ENCODE data around the gene SKA2.
"Not testable (repeated sequence)": the region's sequence is repeated elsewhere in the genome, so short reads cannot be mapped to it uniquely, and the experiment has no call there.

Gene SKA2

DNA sequence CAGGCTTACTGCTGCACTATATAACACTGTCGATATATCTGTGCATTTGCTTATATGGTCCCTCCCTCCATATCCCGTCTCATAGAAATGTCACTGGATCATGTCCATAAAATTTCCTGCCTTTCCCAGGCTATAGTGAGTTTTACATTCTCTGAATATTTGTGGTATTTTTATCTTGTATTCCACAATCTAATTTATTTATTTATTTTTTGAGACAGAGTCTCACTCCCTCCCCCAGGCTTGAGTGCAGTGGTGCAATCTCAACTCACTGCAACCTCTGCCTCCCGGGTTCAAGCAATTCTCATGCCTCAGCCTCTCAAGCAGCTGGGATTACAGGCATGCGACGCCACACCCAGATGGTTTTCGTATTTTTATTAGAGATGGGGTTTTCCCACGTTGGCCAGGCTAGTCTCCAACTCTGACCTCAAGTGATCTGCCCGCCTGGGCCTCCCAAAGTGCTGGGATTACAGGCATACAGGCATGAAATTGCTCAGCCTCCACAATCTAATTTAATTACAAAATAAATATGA lies 61.2 kb downstream of the SKA2 start:
- DNase-seq = no peak

DNA sequence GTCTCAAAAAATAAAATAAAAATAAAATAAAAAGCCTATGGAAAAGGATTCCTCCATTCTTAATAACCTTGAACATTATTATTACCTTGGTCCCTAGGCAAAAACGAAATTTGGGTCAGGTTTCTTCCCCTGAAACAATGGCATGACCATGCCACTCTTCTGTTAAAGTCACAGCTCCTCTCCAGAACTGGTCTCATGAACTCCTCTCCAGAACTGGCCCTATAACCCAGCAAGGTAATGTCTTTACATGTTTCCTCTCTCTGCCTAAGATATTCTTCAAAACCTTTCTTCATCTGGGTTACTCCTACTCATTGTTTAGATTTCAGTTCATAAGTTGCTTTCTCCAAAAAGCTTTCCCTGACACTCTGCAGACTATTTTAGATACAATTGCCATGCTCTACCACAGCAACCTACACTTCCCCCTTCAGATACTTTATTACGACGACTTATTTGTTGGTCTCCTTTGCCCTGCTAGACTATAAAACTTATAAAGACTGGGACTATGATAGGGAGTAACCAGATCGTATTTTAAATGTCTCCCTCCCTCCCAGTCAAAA lies 61.8 kb downstream of the SKA2 start:
- no peak for DNase-seq

DNA sequence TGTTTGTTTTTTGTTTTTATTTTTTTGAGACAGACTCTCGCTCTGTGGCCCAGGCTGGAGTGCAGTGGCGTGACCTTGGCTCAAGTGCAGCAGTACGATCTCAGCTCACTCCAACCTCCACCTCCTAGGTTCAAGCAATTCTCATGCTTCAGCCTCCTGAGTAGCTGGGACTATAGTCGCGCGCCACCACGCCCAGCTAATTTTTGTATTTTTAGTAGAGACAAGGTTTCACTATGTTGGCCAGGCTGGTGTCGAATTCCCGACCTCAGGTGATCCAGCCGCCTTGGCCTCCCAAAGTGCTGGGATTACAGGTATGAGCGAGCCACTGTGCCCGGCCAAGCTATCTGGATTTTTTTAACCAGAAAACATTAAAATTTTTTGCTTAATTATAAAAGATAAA lies 64.4 kb downstream of the SKA2 start:
- DNase-seq = not testable (repeated sequence)

DNA sequence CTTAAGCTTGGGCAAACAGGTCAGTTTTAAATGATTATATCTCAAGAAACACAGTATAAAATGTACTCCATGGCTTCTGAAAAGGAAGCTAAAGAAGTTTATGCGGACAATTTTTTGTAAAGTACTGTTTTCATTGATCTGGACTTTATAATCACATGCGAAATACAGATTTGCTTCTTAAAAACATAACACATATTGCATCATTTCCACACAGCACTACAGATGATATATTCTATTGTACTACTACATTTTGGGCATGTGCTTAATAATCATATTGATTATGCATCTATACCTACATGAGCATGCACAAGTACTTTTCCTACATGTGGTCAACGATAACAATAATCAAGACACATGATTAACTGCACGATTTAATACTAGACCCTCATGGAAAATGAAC lies 70.8 kb downstream of the SKA2 start:
- DNase-seq = no peak

DNA sequence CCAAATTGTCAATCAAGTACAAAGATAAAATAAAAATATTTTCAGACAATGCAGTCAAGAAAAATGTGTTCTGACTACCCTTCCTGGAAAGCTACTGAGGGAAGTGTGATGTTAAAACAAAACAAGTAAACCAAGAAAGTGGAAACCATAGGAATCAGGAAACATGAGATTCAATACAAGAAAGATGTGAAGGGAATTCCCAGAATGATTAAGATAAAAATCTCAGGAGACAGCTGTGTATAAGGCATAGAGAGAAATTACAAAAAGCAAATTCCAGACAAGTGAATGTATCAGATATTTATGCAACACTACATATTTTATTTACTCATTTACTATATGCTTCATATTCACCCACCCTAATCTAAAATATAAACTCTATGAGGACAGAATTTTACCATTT lies 80.5 kb downstream of the SKA2 start:
- DNase-seq = no peak

DNA sequence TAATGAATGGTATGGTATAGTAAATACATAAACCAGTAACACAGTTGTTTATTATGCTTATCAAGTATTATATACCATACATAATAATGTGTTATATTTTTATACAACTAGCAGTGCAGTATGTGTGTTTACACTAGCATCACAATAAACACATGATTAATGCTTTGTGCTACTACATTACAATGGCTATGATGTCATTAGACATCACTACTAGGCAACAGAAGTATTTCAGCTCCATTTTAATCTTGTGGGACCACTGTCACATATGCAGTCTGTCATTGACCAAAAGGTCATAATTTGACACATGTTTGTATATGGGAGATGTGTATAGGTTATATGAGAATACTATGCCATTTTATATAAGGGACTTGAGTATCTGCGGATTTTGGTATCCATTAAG lies 81.0 kb downstream of the SKA2 start:
- no peak for DNase-seq

DNA sequence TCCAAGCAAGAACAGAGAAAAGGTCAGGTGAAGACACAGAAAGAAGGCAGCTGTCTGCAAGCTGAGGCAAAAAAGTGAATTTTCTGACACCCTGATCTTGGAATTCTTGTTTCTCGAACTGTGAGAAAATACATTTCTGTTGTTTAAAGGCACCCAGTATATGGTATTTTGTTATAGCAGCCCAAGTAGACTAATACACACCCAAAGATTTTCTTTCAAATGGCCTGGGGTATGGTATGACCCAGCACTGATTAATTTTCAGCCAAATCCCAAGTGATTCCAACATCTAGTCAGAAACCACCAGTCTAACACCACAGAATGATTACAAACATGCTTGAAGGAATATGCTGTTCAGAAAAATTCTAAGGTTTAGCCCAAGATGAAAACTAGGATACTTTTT lies 85.1 kb downstream of the SKA2 start:
- no peak for DNase-seq

DNA sequence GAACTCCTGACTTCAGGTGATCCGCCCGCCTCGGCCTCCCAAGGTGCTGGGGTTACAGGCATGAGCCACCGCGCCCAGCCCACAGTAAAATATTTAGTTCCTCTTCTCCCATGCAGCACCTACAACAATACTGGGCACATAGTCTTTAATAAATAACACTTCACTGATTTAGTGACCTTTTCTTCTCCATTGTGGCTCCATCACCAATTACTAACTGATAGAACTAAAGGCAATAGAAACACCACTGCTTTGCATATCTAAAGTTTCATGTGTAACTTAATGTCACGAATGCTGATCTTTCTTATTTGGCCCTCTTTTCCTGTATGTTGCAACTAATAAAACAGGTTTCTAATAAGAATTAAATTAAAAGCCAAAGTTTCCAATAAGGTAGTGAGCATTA lies 87.2 kb downstream of the SKA2 start:
- DNase-seq = no peak

DNA sequence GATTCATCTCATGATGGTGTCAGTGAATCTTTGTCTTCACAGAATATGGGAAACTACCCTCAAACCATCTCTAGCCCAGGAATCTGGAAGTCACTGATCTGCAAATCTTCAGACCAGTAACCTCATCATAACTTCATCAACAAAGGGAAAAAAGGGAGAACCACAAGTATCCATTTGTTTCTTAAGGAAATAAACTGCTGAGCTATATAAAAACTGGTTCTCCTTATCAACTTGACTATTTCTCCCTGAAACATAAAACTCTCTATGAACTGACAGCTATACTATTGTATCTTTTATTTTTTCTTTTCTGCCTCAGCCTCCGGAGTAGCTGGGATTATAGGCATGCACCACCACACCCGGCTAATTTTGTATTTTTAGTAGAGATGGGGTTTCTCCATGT lies 87.6 kb downstream of the SKA2 start:
- no peak for DNase-seq

DNA sequence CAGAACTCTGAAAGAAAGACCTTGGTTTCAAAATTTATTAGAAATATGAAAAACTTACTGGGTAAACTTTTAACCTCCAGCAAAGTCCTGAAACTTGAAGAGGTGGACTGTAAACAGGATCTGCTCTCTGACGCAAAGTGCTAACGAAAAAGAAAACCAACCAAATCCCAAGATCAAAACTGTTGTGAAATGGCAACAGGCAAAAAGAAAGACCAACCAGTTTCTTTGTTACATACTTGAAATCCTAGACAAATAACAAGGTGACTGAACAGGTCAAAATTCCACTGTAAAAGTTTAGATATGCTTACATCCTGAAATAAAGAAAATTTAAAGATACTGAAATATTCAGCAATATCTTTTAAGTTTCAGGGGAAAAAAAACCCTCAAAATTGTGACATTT lies 92.5 kb downstream of the SKA2 start:
- DNase-seq = no peak
